ENCODE results near the gene GRB7. TPM values are rescaled to one million over a fixed set of nuclear protein-coding genes. Genes with fewer than 3 reads are reported as not detected.

Gene GRB7
- total RNA-seq, 2 donors from 2014 or later, result 3.4 to 5.8 TPM

DNA sequence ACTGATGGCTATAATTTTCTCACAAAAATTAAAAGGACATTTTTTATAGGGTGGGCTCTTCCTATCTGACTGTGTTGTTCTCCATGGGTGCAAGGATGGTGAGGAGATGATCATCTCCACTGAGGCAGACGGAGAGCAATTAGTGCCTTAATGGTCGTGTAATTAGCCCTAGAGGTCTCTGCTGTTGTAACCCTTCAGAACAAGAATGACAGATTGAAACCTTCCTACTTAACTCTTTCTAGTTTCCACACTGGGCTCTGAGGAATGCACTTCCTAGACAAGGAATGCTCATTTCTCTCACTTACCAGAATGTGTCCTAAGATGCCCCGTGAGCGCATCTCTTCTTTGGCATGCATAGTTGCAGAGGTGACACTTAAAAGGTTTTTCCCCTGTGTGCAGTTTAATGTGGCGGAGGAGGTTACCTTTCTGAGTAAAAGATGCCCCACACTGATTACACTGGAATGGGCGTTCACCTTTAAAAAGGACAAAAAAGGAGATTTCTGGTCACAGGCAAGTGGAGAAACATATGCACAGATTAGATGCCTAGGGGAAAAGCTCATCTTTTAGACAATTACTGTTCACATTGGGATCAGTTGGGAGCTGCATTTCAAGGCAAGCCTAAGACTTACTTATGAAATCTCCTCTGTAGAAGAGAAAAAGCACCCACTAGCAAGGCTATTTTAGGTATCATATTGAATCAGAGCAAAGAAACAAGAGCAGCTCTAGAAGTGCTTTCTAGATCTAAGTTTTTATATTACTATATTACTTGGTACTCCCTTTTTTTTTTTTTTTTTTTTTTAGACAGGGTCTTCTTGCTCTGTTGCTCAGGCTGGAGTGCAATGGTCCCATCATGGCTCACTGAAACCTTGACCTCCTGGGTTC lies 53.6 kb downstream of the GRB7 start:
- Histone ChIP-seq H3K4me1 (no peaks in the 10 kb centered on the region), H3K9me3 (no peaks in the 10 kb centered on the region), H3K27me3 (no peaks in the 10 kb centered on the region), H3K27ac (no peak overlapping the region), H3K36me3 (no peaks in the 10 kb centered on the region), H3K4me3 (no peak overlapping the region)
- no peak for DNase-seq (ENCODE audit: low spot score)
- no peak for TF ChIP-seq CTCF (IDR thresholded peaks at IDR 0.05)

DNA sequence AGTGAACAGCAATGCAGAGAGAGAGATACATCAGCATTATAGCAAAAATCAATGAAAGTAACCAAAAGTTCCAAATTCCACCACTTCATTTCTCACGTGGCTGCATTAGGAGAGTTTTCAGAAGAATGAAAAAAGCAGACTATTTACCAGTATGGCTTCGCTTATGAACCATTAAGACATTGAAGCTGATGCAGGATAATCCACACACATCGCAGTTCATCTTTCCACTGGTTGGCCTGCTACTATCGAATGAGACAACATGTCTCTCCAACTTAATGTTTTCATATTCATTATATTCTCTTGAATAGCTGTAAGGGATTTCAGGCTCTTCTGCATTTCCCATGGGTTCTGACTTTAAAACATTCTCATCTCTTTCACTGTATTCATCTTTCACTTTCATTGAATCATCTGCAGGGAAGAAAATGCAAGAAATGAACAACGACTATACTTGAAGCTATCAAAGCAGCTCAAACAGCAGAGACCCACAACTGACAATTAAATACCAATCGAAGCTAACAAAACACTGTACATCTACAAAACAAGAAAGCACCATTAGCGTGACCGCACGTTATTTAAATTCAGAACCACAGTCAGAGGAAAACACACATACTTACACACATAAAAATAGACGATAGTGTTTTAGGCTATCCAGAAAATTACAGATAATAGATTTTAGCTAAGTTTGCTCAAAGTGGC lies 54.9 kb downstream of the GRB7 start:
- no peak for DNase-seq (ENCODE audit: low spot score)
- Histone ChIP-seq H3K27me3 (no peaks in the 10 kb centered on the region), H3K27ac (no peak overlapping the region), H3K9me3 (no peaks in the 10 kb centered on the region), H3K4me1 (no peaks in the 10 kb centered on the region), H3K4me3 (no peak overlapping the region), H3K36me3 (no peaks in the 10 kb centered on the region)
- no peak for TF ChIP-seq CTCF (IDR thresholded peaks at IDR 0.05)

DNA sequence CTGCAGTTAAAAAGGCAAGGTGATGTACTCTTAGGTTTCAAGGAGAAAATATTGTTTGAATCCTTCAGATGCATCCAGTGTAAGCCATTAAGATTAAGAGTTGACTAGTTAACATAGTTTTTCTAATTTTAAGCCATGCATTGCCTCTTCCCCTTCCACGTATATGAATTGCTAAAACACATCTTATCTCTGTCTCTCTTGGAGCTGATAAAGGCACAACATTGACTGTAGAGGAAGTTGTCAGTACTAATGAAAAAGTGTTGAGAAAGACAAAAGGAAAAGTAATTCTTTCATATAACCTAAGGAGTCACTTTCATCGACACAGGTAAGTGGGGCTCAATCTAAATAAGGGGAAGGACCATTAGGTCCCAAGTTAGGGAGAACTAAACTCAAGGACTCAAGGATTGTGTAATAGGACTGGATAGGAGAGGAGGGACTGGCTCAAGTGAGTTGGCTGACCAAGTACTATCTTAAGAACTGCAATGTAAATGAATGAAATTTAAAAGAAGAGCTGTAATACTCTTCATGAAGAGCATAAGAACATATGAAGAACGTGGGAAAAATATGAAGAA lies 55.6 kb downstream of the GRB7 start:
- Histone ChIP-seq H3K4me3 (no peak overlapping the region), H3K27me3 (no peaks in the 10 kb centered on the region), H3K27ac (no peak overlapping the region), H3K36me3 (no peaks in the 10 kb centered on the region), H3K4me1 (no peaks in the 10 kb centered on the region), H3K9me3 (no peaks in the 10 kb centered on the region)
- TF ChIP-seq CTCF (IDR thresholded peaks at IDR 0.05), result no peak
- no peak for DNase-seq (ENCODE audit: low spot score)

DNA sequence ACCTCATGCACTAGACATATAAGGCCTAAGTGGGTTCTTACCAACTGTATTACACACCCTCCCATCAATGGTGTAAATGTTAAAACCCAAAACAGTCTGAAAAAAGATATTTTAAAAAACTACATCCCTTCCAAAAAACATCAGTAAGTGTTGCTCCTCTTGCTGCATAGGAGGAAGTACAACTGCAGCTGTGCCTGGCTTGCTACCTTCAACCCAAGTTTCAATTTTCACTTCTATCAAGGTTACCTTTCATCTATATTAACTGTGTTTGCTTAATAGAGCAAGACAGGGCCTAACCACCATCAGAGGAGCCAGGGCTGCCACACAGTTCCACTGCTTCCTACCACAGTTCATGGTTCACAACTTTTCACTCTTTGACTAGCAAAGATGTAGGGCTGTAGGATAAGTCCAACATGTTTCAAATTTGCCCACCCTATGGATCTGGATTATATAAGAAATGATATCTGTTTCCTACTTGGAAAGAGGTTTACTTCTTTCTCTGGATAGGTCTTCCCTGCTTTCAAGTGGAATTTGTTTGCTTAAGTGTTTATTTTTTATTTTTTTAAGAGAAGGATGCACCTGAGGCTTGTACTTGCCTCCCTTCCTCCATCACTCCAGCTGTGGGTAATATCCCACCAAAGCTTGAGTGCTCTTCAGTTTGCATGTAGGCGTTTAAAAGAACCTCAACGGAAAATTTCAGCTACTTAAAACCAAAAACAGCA lies 56.7 kb downstream of the GRB7 start:
- DNase-seq (ENCODE audit: low spot score), result no peak
- no peak for TF ChIP-seq CTCF (IDR thresholded peaks at IDR 0.05)
- no peaks in the 10 kb centered on the region for H3K27me3 ChIP-seq
- no peaks in the 10 kb centered on the region for H3K4me1 ChIP-seq
- H3K9me3 ChIP-seq, result no peaks in the 10 kb centered on the region
- no peak overlapping the region for H3K4me3 ChIP-seq
- no peaks in the 10 kb centered on the region for H3K36me3 ChIP-seq
- H3K27ac ChIP-seq, result no peak overlapping the region

Small RNA genes lying within 50 kb of the gene (microRNA-seq; reads per million reads assigned to microRNA genes)
- 0.71 to 3.5 reads per million in 2 donors for gene MIR4728 (ENCODE audit: borderline number of aligned reads in 2 of 2, borderline replicate concordance in 1 of 2)

Other genes with a start within 250 kb of the GRB7 start
- gene NEUROD2, start 130.0 kb upstream of the GRB7 start, total RNA-seq, result not detected
- 1 to 10 TPM in 1 of 2 donors, not detected in 1; 6.7 TPM for gene PPP1R1B, start 111.0 kb upstream of the GRB7 start, total RNA-seq
- gene STARD3, start 100.8 kb upstream of the GRB7 start, total RNA-seq, result 10 to 100 TPM; 18.5 to 22.2 TPM
- gene TCAP, start 72.6 kb upstream of the GRB7 start, total RNA-seq, result 1,000 to 10,000 TPM; 3,380 to 5,284 TPM
- 10 to 100 TPM; 14.9 to 26.2 TPM for gene PNMT, start 69.5 kb upstream of the GRB7 start, total RNA-seq
- gene PGAP3, start 49.9 kb upstream of the GRB7 start, total RNA-seq, result 10 to 100 TPM; 14.0 to 21.6 TPM
- 10 to 100 TPM; 73.5 to 85.5 TPM for gene ERBB2, start 37.9 kb upstream of the GRB7 start, total RNA-seq
- 10 to 100 TPM; 77.5 to 77.8 TPM for gene MIEN1, start 7.4 kb upstream of the GRB7 start, total RNA-seq
- under 1 TPM; 0.37 to 0.51 TPM for gene IKZF3, start 126.4 kb downstream of the GRB7 start, total RNA-seq
- not detected for gene ZPBP2, start 130.3 kb downstream of the GRB7 start, total RNA-seq
- 1 to 10 TPM in 1 of 2 donors, under 1 TPM in 1; 0.44 to 1.2 TPM for gene GSDMB, start 180.7 kb downstream of the GRB7 start, total RNA-seq
- gene ORMDL3, start 189.7 kb downstream of the GRB7 start, total RNA-seq, result 10 to 100 TPM; 31.5 to 41.5 TPM
- gene LRRC3C, start 189.8 kb downstream of the GRB7 start, total RNA-seq, result not detected
- gene GSDMA, start 225.1 kb downstream of the GRB7 start, total RNA-seq, result under 1 TPM in 1 of 2 donors, not detected in 1; 0.75 TPM
- gene PSMD3, start 242.9 kb downstream of the GRB7 start, total RNA-seq, result 10 to 100 TPM; 76.3 to 88.8 TPM

Measured in right atrium auricular region (tissue), 2 donors.